ENCODE measurements around the gene PANK4. TPM values are rescaled to one million over a fixed set of nuclear protein-coding genes. Genes with fewer than 3 reads are reported as not detected.
A peak's percentile ranks its signal among the peaks of the same experiment; 100 is the strongest.

The PANK4 gene
- total RNA-seq, 6 experiments from 2014 or later, result 20.6 to 26.4 (median 24.0) TPM

DNA sequence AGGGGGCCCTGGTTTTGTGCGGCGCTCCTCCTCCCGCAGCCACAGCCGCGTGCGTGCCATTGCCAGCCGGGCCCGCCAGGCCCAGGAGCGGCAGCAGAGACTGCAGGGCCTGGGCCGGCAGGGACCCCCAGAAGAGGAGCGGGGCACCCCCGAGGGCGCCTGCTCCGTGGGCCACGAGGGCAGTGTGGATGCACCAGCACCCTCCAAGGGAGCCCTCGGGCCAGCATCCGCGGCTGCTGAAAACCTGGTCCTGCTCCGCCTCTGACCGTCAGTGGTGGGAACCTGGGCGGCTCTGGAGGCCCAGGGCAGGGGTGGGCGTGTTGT is 21.5 kb downstream of the PANK4 start:
- H3K27me3 Mint-ChIP-seq (ENCODE audit: insufficient read depth), result peaks cover 11% of the 10 kb centered on the region
- H3K27ac Mint-ChIP-seq, result no peak overlapping the region
- no peak for DNase-seq
- no peaks in the 10 kb centered on the region for H3K9me3 Mint-ChIP-seq
- no peaks in the 10 kb centered on the region for H3K4me1 Mint-ChIP-seq (ENCODE audit: low read depth)
- TF ChIP-seq, protein P1, sequence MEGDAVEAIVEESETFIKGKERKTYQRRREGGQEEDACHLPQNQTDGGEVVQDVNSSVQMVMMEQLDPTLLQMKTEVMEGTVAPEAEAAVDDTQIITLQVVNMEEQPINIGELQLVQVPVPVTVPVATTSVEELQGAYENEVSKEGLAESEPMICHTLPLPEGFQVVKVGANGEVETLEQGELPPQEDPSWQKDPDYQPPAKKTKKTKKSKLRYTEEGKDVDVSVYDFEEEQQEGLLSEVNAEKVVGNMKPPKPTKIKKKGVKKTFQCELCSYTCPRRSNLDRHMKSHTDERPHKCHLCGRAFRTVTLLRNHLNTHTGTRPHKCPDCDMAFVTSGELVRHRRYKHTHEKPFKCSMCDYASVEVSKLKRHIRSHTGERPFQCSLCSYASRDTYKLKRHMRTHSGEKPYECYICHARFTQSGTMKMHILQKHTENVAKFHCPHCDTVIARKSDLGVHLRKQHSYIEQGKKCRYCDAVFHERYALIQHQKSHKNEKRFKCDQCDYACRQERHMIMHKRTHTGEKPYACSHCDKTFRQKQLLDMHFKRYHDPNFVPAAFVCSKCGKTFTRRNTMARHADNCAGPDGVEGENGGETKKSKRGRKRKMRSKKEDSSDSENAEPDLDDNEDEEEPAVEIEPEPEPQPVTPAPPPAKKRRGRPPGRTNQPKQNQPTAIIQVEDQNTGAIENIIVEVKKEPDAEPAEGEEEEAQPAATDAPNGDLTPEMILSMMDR (IDR thresholded peaks at IDR 0.05), result no peak
- H3K36me3 Mint-ChIP-seq (ENCODE audit: low read depth), result peaks cover 5% of the 10 kb centered on the region; the same call in 1 of the 2 replicates
- H3K4me3 Mint-ChIP-seq, result no peak overlapping the region

DNA sequence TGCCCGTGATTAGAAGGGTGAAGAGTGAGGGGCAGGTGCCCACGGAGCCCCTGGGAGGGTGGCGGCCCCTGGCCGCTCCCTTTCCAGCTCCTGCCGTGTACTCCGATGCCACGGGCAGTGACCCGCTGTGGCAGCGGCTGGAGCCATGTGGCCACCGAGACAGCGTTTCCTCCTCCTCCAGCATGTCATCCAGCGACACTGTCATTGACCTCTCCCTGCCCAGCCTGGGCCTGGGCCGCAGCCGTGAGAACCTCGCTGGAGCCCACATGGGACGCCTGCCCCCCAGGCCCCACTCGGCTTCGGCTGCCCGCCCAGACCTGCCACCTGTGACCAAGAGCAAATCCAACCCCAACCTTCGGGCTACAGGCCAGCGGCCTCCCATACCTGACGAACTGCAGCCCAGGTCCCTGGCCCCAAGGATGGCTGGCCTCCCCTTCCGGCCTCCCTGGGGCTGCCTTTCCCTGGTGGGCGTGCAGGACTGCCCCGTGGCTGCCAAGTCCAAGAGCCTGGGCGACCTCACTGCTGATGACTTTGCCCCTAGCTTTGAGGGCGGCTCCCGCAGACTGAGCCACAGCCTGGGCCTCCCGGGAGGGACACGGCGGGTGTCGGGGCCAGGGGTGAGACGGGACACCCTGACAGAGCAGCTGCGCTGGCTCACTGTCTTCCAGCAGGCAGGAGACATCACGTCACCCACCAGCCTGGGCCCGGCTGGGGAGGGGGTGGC is 22.0 kb downstream of the PANK4 start:
- Mint-ChIP-seq H3K9me3 (no peaks in the 10 kb centered on the region), H3K4me1 (ENCODE audit: low read depth) (no peaks in the 10 kb centered on the region)

DNA sequence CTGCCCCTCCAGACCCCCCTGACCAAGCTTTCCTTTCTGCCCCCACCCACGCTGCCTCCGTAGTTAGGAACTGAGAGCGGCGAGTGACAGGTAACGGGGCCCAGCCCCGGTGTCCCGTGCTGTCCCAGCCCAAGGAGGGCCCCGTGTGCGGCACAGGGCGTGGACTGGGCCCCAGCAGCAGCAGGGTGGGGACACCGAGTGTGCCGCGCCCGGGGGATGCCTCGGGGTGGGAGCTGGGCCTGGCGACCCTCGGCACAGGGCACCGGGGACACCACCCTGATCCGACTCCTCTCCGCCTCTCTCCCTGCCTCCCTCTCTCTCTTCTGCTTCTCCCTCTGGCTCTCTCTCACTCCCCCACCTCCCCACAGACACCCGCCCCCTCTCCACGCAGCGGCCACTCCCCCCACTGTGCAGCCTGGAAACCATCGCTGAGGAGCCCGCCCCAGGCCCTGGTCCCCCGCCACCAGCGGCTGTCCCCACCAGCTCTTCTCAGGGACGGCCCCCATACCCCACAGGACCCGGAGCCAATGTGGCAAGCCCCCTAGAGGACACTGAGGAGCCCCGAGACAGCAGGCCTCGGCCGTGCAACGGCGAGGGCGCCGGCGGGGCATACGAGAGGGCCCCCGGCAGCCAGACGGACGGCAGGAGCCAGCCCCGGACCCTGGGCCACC is 22.7 kb downstream of the PANK4 start:
- TF ChIP-seq, protein P1 (IDR thresholded peaks at IDR 0.05), result no peak; the same call in 1 of the 2 replicates
- Mint-ChIP-seq H3K27ac (no peak overlapping the region), H3K36me3 (ENCODE audit: low read depth) (peaks cover 4% of the 10 kb centered on the region; the same call in 1 of the 2 replicates), H3K9me3 (no peaks in the 10 kb centered on the region), H3K4me3 (no peak overlapping the region), H3K4me1 (ENCODE audit: low read depth) (no peaks in the 10 kb centered on the region), H3K27me3 (ENCODE audit: insufficient read depth) (peaks cover 11% of the 10 kb centered on the region)
- no peak for DNase-seq

More for the DNA sequence above, 22.0 kb downstream of the PANK4 start:
- Mint-ChIP-seq H3K27ac (no peak overlapping the region), H3K36me3 (ENCODE audit: low read depth) (peaks cover 5% of the 10 kb centered on the region; the same call in 1 of the 2 replicates), H3K4me3 (no peak overlapping the region), H3K27me3 (ENCODE audit: insufficient read depth) (peaks cover 11% of the 10 kb centered on the region)
- no peak for DNase-seq
- TF ChIP-seq, protein P1 (IDR thresholded peaks at IDR 0.05), result 0 out of 2 replicates have a peak, but pooled peaks have one; percentile 1

DNA sequence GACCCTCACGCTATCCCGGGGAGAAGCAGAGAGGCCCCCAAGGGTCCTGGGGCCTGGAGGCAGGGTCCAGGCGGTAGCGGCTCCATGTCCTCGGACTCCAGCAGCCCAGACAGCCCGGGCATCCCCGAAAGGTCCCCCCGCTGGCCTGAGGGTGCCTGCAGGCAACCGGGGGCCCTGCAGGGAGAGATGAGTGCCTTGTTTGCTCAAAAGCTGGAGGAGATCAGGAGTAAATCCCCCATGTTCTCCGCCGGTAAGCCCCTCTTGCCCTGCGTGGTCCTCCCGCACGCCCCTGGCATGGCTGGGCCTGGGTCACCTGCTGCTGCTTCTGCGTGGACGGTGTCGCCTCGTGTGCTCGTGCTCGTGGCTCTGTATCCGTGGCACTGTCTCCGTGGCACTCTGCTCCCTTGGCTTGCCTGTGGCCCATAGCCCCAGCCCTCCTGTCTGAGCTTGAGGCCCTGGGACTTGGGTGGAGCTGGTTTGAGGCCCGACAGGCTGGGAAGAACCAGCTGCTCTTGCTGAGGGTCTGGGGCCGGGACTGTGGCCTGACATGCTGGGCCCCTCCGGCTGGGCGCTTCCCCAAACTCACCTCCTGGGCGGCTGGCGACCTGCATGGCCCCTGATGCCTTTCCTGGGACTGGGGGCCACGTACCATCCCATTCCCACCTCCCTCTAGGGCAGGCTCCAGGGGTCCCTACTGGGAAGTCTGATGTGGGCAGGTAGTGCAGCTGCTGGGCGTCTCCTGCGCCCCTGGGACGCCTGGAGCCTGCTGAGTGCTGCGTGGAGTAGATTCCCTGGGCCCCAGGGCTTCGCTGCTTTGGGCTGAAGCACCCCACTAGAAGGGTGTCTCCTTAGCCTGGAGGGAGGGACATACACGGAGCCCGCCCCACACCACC is 23.5 kb downstream of the PANK4 start:
- Mint-ChIP-seq H3K36me3 (ENCODE audit: low read depth) (no peaks in the 10 kb centered on the region), H3K9me3 (no peaks in the 10 kb centered on the region), H3K4me3 (no peak overlapping the region), H3K27ac (no peak overlapping the region), H3K4me1 (ENCODE audit: low read depth) (no peaks in the 10 kb centered on the region), H3K27me3 (ENCODE audit: insufficient read depth) (peaks cover 9% of the 10 kb centered on the region)
- TF ChIP-seq, protein P1 (IDR thresholded peaks at IDR 0.05), result no peak
- DNase-seq, result no peak

DNA sequence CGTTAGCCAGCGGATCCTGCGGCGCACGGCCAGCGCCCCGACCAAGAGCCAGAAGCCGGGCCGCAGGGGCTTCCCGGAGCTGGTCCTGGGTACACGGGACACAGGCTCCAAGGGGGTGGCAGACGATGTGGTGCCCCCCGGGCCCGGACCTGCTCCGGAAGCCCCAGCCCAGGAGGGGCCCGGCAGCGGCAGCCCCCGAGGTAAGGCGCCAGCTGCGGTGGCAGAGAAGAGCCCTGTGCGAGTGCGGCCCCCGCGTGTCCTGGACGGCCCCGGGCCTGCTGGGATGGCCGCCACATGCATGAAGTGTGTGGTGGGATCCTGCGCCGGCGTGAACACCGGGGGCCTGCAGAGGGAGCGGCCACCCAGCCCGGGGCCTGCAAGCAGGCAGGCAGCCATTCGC is 24.2 kb downstream of the PANK4 start:
- TF ChIP-seq, protein P1 (IDR thresholded peaks at IDR 0.05), result no peak

More for the DNA sequence above, 24.2 kb downstream of the PANK4 start:
- H3K27ac Mint-ChIP-seq, result no peak overlapping the region
- no peaks in the 10 kb centered on the region for H3K4me1 Mint-ChIP-seq (ENCODE audit: low read depth)
- H3K9me3 Mint-ChIP-seq, result no peaks in the 10 kb centered on the region
- DNase-seq, result no peak
- H3K27me3 Mint-ChIP-seq (ENCODE audit: insufficient read depth), result peaks cover 9% of the 10 kb centered on the region
- H3K36me3 Mint-ChIP-seq (ENCODE audit: low read depth), result no peaks in the 10 kb centered on the region
- H3K4me3 Mint-ChIP-seq, result no peak overlapping the region

All from HFFc6 (cell line).